Skeletal muscle satellite cell (primary cell): ENCODE results near the gene RECK.

Experiments
- H3K27me3 ChIP-seq: 2 replicates; pipeline ENCODE4 v1.7.0; 2013; ENCODE audit warnings: low read length; ENCODE audit not compliant: control insufficient read depth, insufficient read depth
- H3K36me3 ChIP-seq: 2 replicates; pipeline ENCODE4 v1.7.0; 2013; ENCODE audit warnings: mild to moderate bottlenecking, control low read depth, low read length; ENCODE audit not compliant: insufficient read depth
- H3K4me1 ChIP-seq: 2 replicates; pipeline ENCODE4 v1.7.0; 2013; ENCODE audit warnings: low read length; ENCODE audit not compliant: control insufficient read depth, insufficient read depth
- H3K4me2 ChIP-seq: 2 replicates; pipeline ENCODE4 v1.7.0; 2013; ENCODE audit warnings: mild to moderate bottlenecking, low read length
- H3K4me3 ChIP-seq: 2 replicates; pipeline ENCODE4 v1.7.0; 2013; ENCODE audit warnings: low read length
- H3K9ac ChIP-seq: 2 replicates; pipeline ENCODE4 v1.7.0; 2013; ENCODE audit warnings: mild to moderate bottlenecking, low read depth, low read length, moderate library complexity
- H3K9me3 ChIP-seq: replicated peaks from 2 replicates; pipeline ENCODE4 v1.7.0; 2013; ENCODE audit warnings: mild to moderate bottlenecking, control low read depth, low read length

RECK gene

GRCh38 chr9:36041506-36041905 lies 4.8 kb downstream of the RECK start:
- H3K4me2 ChIP-seq, result peak overlapping the region; percentile 95
- H3K9ac ChIP-seq, result no peak overlapping the region
- no peaks in the 10 kb centered on the region for H3K27me3 ChIP-seq
- peaks cover 43% of the 10 kb centered on the region for H3K4me1 ChIP-seq
- H3K9me3 ChIP-seq, result no peaks in the 10 kb centered on the region
- H3K36me3 ChIP-seq, result peaks cover 3% of the 10 kb centered on the region
- H3K4me3 ChIP-seq, result no peak overlapping the region

DNA sequence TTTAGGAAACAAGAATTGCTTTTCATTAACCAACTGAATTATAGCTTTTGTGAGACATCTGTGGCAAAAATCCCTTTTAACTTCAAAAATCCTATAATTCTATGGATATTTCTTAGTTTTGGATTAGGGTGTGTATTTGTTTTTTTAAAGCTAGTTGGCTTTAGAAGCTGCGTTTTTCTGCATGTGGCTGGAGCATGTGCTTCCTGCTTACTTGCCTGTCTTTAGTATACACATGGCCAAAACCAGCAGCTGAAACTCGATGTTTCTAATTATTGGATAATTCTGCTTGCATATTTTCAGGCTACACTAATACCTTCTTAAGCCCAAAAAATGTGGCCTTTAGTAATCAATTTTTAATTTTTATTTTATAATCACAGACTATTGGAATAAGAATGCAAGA lies 8.9 kb downstream of the RECK start:
- H3K27me3 ChIP-seq, result no peaks in the 10 kb centered on the region
- H3K9ac ChIP-seq, result no peak overlapping the region
- no peak overlapping the region for H3K4me3 ChIP-seq
- peaks cover 23% of the 10 kb centered on the region for H3K4me1 ChIP-seq
- H3K4me2 ChIP-seq, result no peak overlapping the region
- no peaks in the 10 kb centered on the region for H3K9me3 ChIP-seq
- peaks cover 4% of the 10 kb centered on the region for H3K36me3 ChIP-seq

GRCh38 chr9:36046923-36047322 lies 10.2 kb downstream of the RECK start:
- Histone ChIP-seq H3K27me3 (no peaks in the 10 kb centered on the region), H3K36me3 (peaks cover 4% of the 10 kb centered on the region), H3K4me1 (peaks cover 12% of the 10 kb centered on the region), H3K4me2 (no peak overlapping the region), H3K9me3 (no peaks in the 10 kb centered on the region), H3K4me3 (no peak overlapping the region), H3K9ac (no peak overlapping the region)

DNA sequence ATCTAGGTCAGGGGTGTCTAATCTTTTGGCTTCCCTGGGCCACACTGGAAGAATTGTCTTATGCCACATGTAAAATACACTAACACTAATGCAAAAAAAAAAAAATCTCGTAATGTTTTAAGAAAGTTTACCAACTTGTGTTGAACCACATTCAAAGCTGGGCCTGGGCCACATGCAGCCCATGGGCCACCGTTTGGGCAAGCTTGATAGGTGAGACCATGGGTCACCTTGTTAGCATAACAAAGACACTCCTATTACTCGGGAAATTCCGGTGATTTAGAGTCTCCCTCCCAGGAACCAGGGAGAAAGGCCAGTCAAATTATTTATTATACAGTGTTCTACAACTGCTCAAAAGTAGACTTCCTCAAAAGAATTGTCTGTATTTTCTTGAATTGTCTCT lies 12.7 kb downstream of the RECK start:
- Histone ChIP-seq H3K4me2 (no peak overlapping the region), H3K4me1 (peaks cover 18% of the 10 kb centered on the region), H3K9me3 (no peaks in the 10 kb centered on the region), H3K9ac (no peak overlapping the region), H3K27me3 (no peaks in the 10 kb centered on the region), H3K36me3 (peaks cover 20% of the 10 kb centered on the region), H3K4me3 (no peak overlapping the region)

DNA sequence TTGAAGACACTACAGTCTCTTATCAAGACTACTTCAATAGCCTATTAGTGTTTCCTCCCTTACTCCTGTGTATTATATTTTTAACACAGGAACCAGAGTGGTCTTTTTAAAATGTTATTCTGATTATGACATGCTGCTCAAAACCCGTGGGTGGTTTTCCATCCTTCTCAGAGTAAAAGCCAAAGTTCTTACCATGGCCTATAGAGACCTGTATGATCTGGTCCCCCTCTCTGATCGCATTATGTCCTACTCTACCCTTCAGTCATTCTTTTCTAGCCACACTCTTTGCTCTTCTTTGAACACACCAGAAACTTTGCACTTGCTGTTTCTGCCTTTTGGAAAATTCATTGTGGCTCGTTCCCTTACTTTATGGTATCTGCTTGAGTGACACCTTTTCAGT lies 13.8 kb downstream of the RECK start:
- Histone ChIP-seq H3K4me2 (no peak overlapping the region), H3K36me3 (peaks cover 20% of the 10 kb centered on the region), H3K4me3 (no peak overlapping the region), H3K4me1 (peaks cover 14% of the 10 kb centered on the region), H3K27me3 (no peaks in the 10 kb centered on the region), H3K9ac (no peak overlapping the region), H3K9me3 (no peaks in the 10 kb centered on the region)

GRCh38 chr9:36051317-36051716 lies 14.6 kb downstream of the RECK start:
- Histone ChIP-seq H3K27me3 (no peaks in the 10 kb centered on the region), H3K4me2 (no peak overlapping the region), H3K36me3 (peaks cover 21% of the 10 kb centered on the region), H3K4me1 (peaks cover 9% of the 10 kb centered on the region), H3K9ac (no peak overlapping the region), H3K4me3 (no peak overlapping the region), H3K9me3 (no peaks in the 10 kb centered on the region)

DNA sequence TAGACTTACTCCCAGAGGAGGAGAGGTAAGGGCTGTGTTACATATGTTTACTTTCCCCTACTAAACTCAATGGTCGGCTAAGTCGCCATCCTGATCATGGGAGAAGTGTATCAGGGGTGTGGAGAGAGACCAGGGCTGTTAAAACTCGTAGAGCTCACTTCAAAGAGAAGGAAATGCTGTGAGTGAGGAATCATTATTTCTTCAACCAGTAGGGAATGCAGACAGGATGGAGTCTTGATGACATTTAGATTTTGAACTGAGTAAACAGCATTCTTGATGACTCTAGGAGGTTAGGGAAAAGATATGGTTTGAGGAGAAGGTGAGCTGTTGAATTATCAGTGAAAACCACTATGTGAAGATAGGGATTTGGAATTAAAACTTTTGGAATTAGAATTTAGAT lies 17.3 kb downstream of the RECK start:
- no peaks in the 10 kb centered on the region for H3K27me3 ChIP-seq
- H3K4me3 ChIP-seq, result no peak overlapping the region
- no peaks in the 10 kb centered on the region for H3K9me3 ChIP-seq
- no peak overlapping the region for H3K4me2 ChIP-seq
- H3K4me1 ChIP-seq, result peaks cover 6% of the 10 kb centered on the region
- H3K36me3 ChIP-seq, result peaks cover 23% of the 10 kb centered on the region
- H3K9ac ChIP-seq, result no peak overlapping the region

DNA sequence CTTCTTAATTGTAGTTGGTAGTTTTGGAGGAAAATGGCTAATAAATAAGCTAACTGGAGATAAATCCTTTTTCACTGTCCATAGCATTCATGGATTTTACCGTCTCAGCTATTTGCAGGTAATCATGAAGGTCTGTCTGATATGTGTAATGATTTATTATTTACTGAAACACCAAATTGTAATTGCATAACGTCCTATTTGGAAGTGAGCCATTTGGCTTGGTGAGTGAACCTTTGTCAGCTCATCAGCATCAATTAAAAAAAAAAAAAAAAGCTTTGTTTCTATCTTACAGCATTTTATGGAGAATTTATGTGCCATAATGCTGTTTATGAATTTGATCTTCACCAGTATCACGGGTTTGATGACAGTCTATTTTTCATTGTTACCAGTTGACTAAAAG lies 20.2 kb downstream of the RECK start:
- no peaks in the 10 kb centered on the region for H3K9me3 ChIP-seq
- H3K9ac ChIP-seq, result no peak overlapping the region
- peaks cover 37% of the 10 kb centered on the region for H3K36me3 ChIP-seq
- H3K27me3 ChIP-seq, result no peaks in the 10 kb centered on the region
- no peak overlapping the region for H3K4me2 ChIP-seq
- no peak overlapping the region for H3K4me3 ChIP-seq
- peaks cover 6% of the 10 kb centered on the region for H3K4me1 ChIP-seq

DNA sequence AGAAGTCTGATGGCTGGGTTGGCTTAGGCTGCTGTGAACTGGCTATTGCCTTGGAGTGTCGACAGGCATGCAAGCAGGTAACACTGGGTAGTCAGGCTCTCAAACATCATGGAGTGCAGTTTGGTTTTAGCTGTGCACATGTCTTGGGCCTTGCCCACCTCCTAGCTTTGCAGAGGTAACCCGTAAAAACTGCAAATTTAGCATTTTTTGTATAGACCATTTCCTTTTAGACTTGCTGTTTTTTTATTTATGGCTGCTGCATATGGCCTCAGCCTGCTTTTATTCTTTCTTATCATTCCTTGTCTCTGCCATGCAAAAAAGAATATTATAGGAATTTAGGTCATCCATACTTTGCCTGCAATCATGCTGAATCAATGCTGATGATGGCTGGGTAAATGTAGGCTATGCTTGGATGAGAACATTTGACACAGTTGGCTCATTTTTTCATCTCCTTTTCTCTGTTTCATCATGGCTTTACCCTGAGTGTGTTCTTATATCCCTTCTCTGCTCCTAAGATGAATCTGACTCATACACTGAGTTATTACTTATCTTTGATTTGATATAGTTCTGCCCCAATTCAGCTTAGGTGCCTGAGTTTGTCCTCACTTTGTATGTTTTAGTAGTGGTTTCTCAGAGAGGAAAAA lies 27.2 kb downstream of the RECK start:
- H3K4me2 ChIP-seq, result peak overlapping the region; percentile 65
- no peak overlapping the region for H3K9ac ChIP-seq
- peak overlapping the region; percentile 37 for H3K4me3 ChIP-seq

GRCh38 chr9:36064448-36065037 lies 27.8 kb downstream of the RECK start:
- peaks cover 23% of the 10 kb centered on the region for H3K4me1 ChIP-seq
- peak overlapping the region; percentile 65 for H3K4me2 ChIP-seq
- peaks cover 62% of the 10 kb centered on the region for H3K36me3 ChIP-seq
- H3K27me3 ChIP-seq, result no peaks in the 10 kb centered on the region
- no peak overlapping the region for H3K9ac ChIP-seq
- H3K9me3 ChIP-seq, result no peaks in the 10 kb centered on the region
- peak overlapping the region; percentile 37 for H3K4me3 ChIP-seq

More for the DNA sequence above, 27.2 kb downstream of the RECK start:
- no peaks in the 10 kb centered on the region for H3K9me3 ChIP-seq
- H3K36me3 ChIP-seq, result peaks cover 61% of the 10 kb centered on the region
- no peaks in the 10 kb centered on the region for H3K27me3 ChIP-seq
- peaks cover 23% of the 10 kb centered on the region for H3K4me1 ChIP-seq

DNA sequence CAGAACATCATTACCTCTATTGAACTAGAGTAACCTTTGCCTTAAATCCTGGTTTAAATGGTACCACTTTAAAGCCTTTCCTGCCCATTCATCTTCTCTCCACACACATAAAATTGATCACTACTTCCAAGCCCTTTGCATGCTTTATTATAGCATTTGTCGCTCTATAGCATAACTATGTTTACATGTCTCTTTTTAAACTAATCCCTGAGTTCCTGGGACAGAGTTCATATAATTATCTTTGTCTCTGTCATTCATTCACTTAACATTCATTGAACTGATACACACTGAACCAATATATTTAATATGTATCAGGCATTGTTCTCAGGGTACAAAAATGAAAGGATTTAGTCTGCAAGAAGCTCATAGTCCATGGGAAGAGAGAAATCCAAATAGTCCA lies 37.3 kb downstream of the RECK start:
- peaks cover 60% of the 10 kb centered on the region for H3K36me3 ChIP-seq

GRCh38 chr9:36074870-36075532 lies 38.3 kb downstream of the RECK start:
- H3K27me3 ChIP-seq, result no peaks in the 10 kb centered on the region
- H3K36me3 ChIP-seq, result peaks cover 56% of the 10 kb centered on the region
- H3K9me3 ChIP-seq, result no peaks in the 10 kb centered on the region
- H3K4me2 ChIP-seq, result no peak overlapping the region
- no peak overlapping the region for H3K4me3 ChIP-seq
- peaks cover 7% of the 10 kb centered on the region for H3K4me1 ChIP-seq
- no peak overlapping the region for H3K9ac ChIP-seq

More for the DNA sequence above, 37.3 kb downstream of the RECK start:
- no peak overlapping the region for H3K9ac ChIP-seq
- H3K4me3 ChIP-seq, result no peak overlapping the region
- H3K4me1 ChIP-seq, result peaks cover 7% of the 10 kb centered on the region
- no peak overlapping the region for H3K4me2 ChIP-seq
- no peaks in the 10 kb centered on the region for H3K9me3 ChIP-seq
- H3K27me3 ChIP-seq, result no peaks in the 10 kb centered on the region
